D721Med (cell line): ENCODE results near the gene MLC1.

ENCODE experiments used
- DNase-seq: peaks from one replicate; pipeline ENCODE4 v3.0.0; 2011; ENCODE audit warnings: low spot score; ENCODE audit not compliant: insufficient read length
- FAIRE-seq: peaks from 2 replicates; lab custom pipeline; 2011; peaks lifted over from hg19 to GRCh38; lab: Jason Lieb, UNC
- TF ChIP-seq, protein P1 (sequence below): IDR thresholded peaks from 2 replicates; pipeline ENCODE4 v1.5.1; 2012; ENCODE audit warnings: mild to moderate bottlenecking, control low read depth; ENCODE audit not compliant: insufficient read depth; ENCODE audit errors: missing control alignments

MLC1 gene

DNA sequence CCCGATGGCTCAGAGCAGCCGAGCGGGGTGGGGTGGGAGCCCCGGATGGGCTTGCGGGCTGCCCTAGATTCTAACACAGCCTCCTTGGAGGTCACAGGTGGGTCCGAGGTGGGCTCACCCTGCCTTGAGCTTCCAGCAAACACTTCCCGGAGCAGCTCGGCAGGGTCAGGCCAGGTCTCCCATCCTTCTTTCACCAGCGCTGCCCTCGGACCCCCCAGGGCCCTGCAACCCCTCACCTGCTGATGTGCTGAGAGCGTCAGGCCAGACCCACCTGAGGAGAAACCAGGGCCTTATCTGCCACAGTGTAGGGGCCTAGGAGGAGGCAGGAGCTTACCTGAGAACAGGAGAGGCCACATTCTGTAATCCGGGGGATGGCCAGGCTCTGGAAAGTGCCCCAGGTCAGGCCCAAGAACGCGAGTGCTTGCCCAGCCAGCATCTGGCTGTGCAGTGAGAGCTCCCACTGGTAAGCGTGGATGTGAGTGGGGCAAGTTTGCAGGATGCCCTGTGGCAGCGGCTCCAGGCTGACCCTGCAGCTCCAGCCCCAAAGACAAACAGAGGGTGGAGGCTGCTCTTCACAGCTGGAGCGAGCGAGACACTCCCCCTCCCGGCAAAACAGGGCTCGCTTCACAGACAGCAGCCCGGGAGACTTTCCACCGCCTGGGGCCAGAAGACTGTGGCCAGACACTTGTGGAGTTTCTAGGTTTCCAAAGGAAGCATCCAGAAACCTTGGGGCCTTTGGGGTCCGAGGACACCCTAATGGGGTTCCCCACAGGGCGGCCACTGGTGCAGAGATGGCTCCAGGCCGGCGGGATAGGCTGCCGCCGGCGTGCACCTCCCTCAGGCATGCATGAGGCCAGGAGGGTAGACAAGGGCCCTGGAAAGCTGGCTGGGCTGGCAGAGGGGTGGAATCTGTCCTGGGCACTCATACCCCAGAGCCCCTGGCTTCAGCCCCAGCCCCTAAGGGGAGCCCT is 72.7 kb downstream of the MLC1 start, which contains the start of gene IL17REL:
Gene IL17REL (minus strand): TSS at position 555 of the 971 bp plus-strand sequence. CDS start 119 bp downstream, at position 436.
- no peak for FAIRE-seq
- no peak for DNase-seq
- TF ChIP-seq, protein P1, sequence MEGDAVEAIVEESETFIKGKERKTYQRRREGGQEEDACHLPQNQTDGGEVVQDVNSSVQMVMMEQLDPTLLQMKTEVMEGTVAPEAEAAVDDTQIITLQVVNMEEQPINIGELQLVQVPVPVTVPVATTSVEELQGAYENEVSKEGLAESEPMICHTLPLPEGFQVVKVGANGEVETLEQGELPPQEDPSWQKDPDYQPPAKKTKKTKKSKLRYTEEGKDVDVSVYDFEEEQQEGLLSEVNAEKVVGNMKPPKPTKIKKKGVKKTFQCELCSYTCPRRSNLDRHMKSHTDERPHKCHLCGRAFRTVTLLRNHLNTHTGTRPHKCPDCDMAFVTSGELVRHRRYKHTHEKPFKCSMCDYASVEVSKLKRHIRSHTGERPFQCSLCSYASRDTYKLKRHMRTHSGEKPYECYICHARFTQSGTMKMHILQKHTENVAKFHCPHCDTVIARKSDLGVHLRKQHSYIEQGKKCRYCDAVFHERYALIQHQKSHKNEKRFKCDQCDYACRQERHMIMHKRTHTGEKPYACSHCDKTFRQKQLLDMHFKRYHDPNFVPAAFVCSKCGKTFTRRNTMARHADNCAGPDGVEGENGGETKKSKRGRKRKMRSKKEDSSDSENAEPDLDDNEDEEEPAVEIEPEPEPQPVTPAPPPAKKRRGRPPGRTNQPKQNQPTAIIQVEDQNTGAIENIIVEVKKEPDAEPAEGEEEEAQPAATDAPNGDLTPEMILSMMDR = no peak

DNA sequence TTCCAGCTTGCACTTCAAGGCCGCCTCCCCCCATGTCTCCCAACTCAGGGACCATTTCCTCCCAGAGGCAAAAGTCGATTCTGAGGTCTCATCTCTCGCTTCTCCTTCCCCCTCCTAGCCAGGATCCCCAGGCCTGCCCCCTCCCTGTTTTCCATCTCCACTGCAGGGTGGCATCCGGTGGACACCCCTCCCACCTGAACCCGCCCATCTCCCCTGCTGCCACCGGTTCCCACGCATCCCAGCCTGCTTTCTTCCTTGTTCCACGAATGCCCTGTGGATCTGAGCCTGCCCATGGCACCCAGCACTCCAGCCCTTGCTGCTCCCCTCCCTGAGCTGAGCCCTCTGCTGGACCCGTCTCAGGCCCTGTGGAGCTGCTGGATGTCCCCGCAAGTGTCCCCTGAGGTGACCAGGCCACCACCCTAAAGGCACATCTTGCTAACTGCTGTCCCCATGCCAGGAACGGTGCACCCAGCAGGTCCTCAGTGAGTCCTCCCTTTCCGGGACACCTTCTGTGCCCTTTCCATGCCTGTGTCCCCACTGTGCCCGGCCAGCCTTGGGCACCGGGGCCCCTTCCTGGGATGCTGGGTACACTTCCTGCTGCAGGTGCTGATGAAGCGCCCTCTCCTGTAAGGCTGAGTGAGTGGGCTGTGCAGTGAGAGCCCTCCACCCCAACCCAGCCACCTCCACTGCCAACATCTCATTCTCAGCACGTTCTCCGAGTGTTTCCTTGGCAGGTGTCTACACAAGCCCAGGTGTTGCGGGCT is 73.6 kb downstream of the MLC1 start:
- TF ChIP-seq, protein P1 = no peak
- DNase-seq = no peak
- FAIRE-seq = no peak

DNA sequence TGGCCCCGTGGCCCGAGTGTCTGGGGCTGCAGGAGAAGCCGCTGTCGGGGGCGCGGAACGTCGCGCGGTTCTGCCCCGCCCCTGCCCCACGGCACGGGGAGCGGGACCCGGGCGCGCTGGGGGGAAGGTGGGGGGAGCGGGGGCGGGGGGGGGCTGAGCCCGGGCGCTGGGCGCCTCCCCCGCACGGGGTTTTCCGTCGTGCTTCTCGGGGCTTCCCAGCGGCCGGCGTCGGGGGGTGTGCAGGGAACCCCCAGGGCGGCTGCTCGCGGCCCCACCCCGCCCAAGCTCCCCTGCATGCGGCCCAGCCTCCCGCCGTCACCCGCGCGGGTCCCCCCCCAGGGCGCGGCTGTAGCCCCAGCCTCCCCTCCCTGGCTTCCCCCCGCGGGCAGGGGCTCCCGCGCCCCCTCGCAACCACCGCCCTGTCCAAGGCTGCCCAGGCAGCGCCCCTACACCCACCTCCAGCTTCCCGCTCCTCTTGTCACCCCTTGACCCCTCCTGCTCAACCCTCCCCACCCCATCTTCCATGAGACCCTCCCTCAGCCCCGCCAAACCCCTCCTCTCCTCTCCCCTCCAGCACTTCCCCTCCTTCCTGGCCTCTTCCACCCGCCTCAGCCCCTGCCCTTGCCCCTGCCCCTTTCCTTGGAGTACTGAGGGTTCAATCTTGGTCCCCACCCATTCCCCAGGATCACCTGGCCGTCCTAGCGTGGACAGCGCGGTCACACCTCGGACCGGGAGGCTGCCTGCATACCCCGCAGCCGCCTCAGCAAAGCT is 74.4 kb downstream of the MLC1 start:
- DNase-seq (peak; percentile 6), FAIRE-seq (no peak)
- TF ChIP-seq, protein P1 = no peak

DNA sequence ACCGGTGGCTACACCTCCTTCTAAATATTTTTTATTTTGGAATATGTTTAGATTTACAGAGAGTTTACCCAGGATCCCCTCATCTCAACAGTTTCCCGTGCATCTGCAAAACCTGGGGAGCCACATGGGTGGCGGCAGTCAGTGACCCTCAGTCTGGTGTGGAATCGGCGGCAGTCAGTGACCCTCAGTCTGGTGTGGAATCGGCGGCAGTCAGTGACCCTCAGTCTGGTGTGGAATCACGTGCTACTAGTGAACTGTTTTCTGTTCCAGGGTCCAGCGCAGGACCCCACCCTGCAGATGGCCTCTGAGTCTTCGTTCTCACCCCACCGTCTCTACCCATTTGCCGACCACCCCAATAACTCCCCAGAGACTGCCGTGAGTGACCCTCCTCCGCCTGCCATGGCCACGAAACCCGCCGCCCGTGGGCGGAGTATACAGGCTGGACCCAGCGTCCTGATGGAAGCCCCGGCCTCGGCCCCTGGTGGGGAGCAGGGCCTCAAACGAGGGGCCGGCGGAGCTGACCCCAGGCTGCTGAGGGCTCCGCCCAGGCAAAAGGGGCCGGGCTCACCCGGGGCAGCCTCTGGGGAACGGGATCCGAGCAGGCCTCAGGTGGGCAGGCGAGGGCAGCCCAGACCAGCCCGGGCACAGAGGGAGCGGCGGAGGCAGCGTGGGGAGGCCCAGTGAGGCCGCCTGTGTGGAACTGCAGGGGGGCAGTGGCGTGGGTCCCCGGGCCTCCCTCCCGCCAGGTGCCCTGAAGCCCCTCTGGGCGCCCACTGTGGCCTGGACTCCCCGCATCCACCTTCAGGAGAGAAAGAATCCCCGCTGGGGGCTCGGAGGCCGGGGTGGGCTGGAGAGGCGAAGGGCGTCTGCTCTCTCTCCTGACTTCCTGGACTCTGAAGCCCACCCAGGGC is 75.2 kb downstream of the MLC1 start:
- DNase-seq (no peak), FAIRE-seq (no peak)
- TF ChIP-seq, protein P1 = no peak
